K562 (cell line): ENCODE measurements around the gene NLGN2. TPM values are rescaled to one million over a fixed set of nuclear protein-coding genes. Genes with fewer than 3 reads are reported as not detected.

Experiments
- ATAC-seq: fragments of 200-7000 bp; cut with Tn5 transposase; 3 replicates; pipeline ENCODE4 v1.9.1; 2020; ENCODE audit warnings: moderate library complexity
- BruUV-seq: library from RNA; stranded (reverse); fragments of 400-500 nt; replicated peaks from 2 replicates; lab custom pipeline; 2021; lab: Mats Ljungman, UMichigan
- CTCF ChIA-PET: fragments of 300-600 bp; formaldehyde crosslinking; extraction: SDS; loops from one replicate; lab custom pipeline; 2021; ENCODE audit warnings: low intra/inter-chr PET ratio; lab: Yijun Ruan, JAX
- POLR2A ChIA-PET: fragments of 300-600, 350-650 bp; sonication (Branson Sonifier 250); formaldehyde crosslinking; extraction: SDS; loops from one replicate; lab custom pipeline; 2021; ENCODE audit warnings: antibody characterized with exemption, inconsistent platforms; lab: Yijun Ruan, JAX
- DNase-seq, 4 experiments: peaks; one replicate each; pipeline versions ENCODE4 v3.0.0 to v3.0.0-alpha.2; 2011 to 2018; ENCODE audit warnings: low spot score in 3 of 4, mixed read lengths in 3 of 4; ENCODE audit errors: extremely low read depth in 1 of 4
- FAIRE-seq: peaks from 2 replicates; lab custom pipeline; 2011; peaks lifted over from hg19 to GRCh38; lab: Jason Lieb, UNC
- H2AFZ ChIP-seq: 2 replicates; pipeline ENCODE4 v1.6.0; 2011; ENCODE audit warnings: low read depth, low read length, control low read depth, inconsistent platforms
- H3K27ac ChIP-seq: fragments of 200-600 bp; 3 replicates; pipeline ENCODE4 v1.8.0; 2011; ENCODE audit warnings: low read depth, mild to moderate bottlenecking, control low read depth, inconsistent platforms, low read length, moderate library complexity, mixed read lengths; ENCODE audit errors: extremely low read depth
- H3K27me3 ChIP-seq, 2 experiments: fragments of 300-600 bp in 1 of 2; 2 replicates in 1 of 2; 3 replicates in 1 of 2; pipeline versions ENCODE4 v1.6.0 to v1.8.0; 2011; ENCODE audit warnings: inconsistent platforms in 2 of 2, low read length in 2 of 2, mild to moderate bottlenecking in 1 of 2, mixed read lengths in 1 of 2, moderate library complexity in 1 of 2; ENCODE audit not compliant: control insufficient read depth in 2 of 2, insufficient read depth in 2 of 2
- H3K36me3 ChIP-seq: fragments of 300-600 bp; 3 replicates; pipeline ENCODE4 v1.8.0; 2011; ENCODE audit warnings: mild to moderate bottlenecking, low read length, inconsistent platforms; ENCODE audit not compliant: control insufficient read depth, insufficient read depth
- H3K4me1 ChIP-seq, 2 experiments: fragments of 200-600 bp in 1 of 2; replicated peaks in 1 of 2; 2 replicates in 1 of 2; 3 replicates in 1 of 2; pipeline versions ENCODE4 v1.5.1 to v1.8.0; 2011; ENCODE audit warnings: inconsistent platforms in 2 of 2, low read length in 2 of 2, mild to moderate bottlenecking in 1 of 2, mixed read lengths in 1 of 2, moderate library complexity in 1 of 2; ENCODE audit not compliant: control insufficient read depth in 2 of 2, insufficient read depth in 2 of 2
- H3K4me2 ChIP-seq: 2 replicates; pipeline ENCODE4 v1.6.1; 2011; ENCODE audit warnings: low read length, control low read depth, inconsistent platforms, mixed read lengths; ENCODE audit not compliant: insufficient read depth
- H3K4me3 ChIP-seq: fragments of 200-600 bp; sonication (generic), shearing (Covaris generic); 2 replicates; pipeline ENCODE4 v1.5.1; 2016; ENCODE audit warnings: control low read depth, inconsistent platforms
- H3K79me2 ChIP-seq: fragments of 200-600 bp; 3 replicates; pipeline ENCODE4 v1.8.0; 2011; ENCODE audit warnings: low read length, inconsistent platforms; ENCODE audit not compliant: control insufficient read depth, insufficient read depth
- H3K9ac ChIP-seq, 2 experiments: 2 replicates each; pipeline versions ENCODE4 v1.6.0 to v1.6.1; 2011; ENCODE audit warnings: low read depth in 2 of 2, low read length in 2 of 2, control low read depth in 1 of 2, inconsistent platforms in 1 of 2, mild to moderate bottlenecking in 1 of 2, mixed read lengths in 1 of 2; ENCODE audit not compliant: insufficient read depth in 1 of 2
- H3K9me1 ChIP-seq: one replicate; pipeline ENCODE4 v1.6.0; 2011; ENCODE audit warnings: inconsistent platforms, mild to moderate bottlenecking, low read length, moderate library complexity; ENCODE audit not compliant: control insufficient read depth, insufficient read depth
- H3K9me3 ChIP-seq: replicated peaks from 2 replicates; pipeline ENCODE4 v1.5.1; 2011; ENCODE audit warnings: low read depth, low read length, inconsistent platforms; ENCODE audit not compliant: control insufficient read depth, insufficient read depth
- H4K20me1 ChIP-seq: replicated peaks from 2 replicates; pipeline ENCODE4 v1.6.1; 2011; ENCODE audit warnings: low read length, inconsistent platforms, mixed read lengths; ENCODE audit not compliant: control insufficient read depth, insufficient read depth
- ARHGAP35 ChIP-seq: fragments of 450-650 bp; IDR thresholded peaks from 2 replicates; pipeline ENCODE4 v1.6.1; 2018; ENCODE audit not compliant: partially characterized antibody
- BCL6 ChIP-seq: fragments of 250-450 bp; sonication (Bioruptor Pico); IDR thresholded peaks from 2 replicates; pipeline ENCODE4 v1.4.0; 2020
- BRD4 ChIP-seq: fragments of 200-600 bp; sonication (generic); IDR thresholded peaks from 2 replicates; pipeline ENCODE4 v1.6.1; 2017; ENCODE audit warnings: inconsistent platforms
- FOXK2 ChIP-seq, 2 experiments: fragments of 450-650 bp; IDR thresholded peaks in 1 of 2; conservative IDR thresholded peaks in 1 of 2; 2 replicates each; pipeline ENCODE4 v1.6.1; 2016; ENCODE audit warnings: low read depth in 2 of 2, mild to moderate bottlenecking in 1 of 2
- FOXP1 ChIP-seq: sonication (generic); formaldehyde crosslinking; IDR thresholded peaks from 2 replicates; pipeline ENCODE4 v1.8.0; 2022; ENCODE audit warnings: mild to moderate bottlenecking, missing genetic modification reagents
- KLF6 ChIP-seq: fragments of 250-450 bp; sonication (Bioruptor Pico); IDR thresholded peaks from 2 replicates; pipeline ENCODE4 v1.4.0; 2020; ENCODE audit warnings: mild to moderate bottlenecking, moderate library complexity, borderline replicate concordance
- NCOA6 ChIP-seq: fragments of 450-650 bp; IDR thresholded peaks from 2 replicates; pipeline ENCODE4 v1.6.1; 2017; ENCODE audit warnings: mild to moderate bottlenecking
- NR2C2 ChIP-seq, 2 experiments: fragments of 200-800 bp in 1 of 2; sonication (Bioruptor generic) in 1 of 2; sonication (generic) in 1 of 2; formaldehyde crosslinking in 1 of 2; IDR thresholded peaks; 2 replicates each; pipeline versions ENCODE4 v1.6.1 to v1.8.0; 2016 to 2022; ENCODE audit warnings: mild to moderate bottlenecking in 1 of 2, missing compliant biosample characterization in 1 of 2, missing genetic modification characterization in 1 of 2, missing genetic modification reagents in 1 of 2
- NR2F6 ChIP-seq: fragments of 450-650 bp; formaldehyde crosslinking; IDR thresholded peaks from 2 replicates; pipeline ENCODE4 v1.4.0; 2020; ENCODE audit warnings: mild to moderate bottlenecking
- PHF21A ChIP-seq: fragments of 450-650 bp; IDR thresholded peaks from 2 replicates; pipeline ENCODE4 v1.6.1; 2017; ENCODE audit warnings: low read depth, borderline replicate concordance
- PHTF2 ChIP-seq: fragments of 250-450 bp; sonication (Bioruptor Pico); IDR thresholded peaks from 2 replicates; pipeline ENCODE4 v1.5.0; 2021; ENCODE audit warnings: mild to moderate bottlenecking
- SREBF2 ChIP-seq: sonication (generic); formaldehyde crosslinking; IDR thresholded peaks from 2 replicates; pipeline ENCODE4 v1.4.0; 2020; ENCODE audit warnings: mild to moderate bottlenecking, missing genetic modification reagents
- TAF15 ChIP-seq: fragments of 200-400 bp; formaldehyde crosslinking; IDR thresholded peaks from 2 replicates; pipeline ENCODE4 v1.6.1; 2017; ENCODE audit warnings: mild to moderate bottlenecking, low read depth, low read length, moderate library complexity
- ZKSCAN1 ChIP-seq: fragments of 150-350 bp; IDR thresholded peaks from 2 replicates; pipeline ENCODE4 v1.6.1; 2016; ENCODE audit warnings: low read depth, low read length
- ZNF583 ChIP-seq: fragments of 250-450 bp; sonication (Bioruptor Pico); IDR thresholded peaks from 2 replicates; pipeline ENCODE4 v1.4.0; 2020
- ZNF707 ChIP-seq: fragments of 250-450 bp; sonication (Bioruptor Pico); conservative IDR thresholded peaks from 2 replicates; pipeline ENCODE4 v1.8.0; 2022; ENCODE audit warnings: inconsistent platforms, mild to moderate bottlenecking, moderate library complexity
- ZSCAN29 ChIP-seq: fragments of 450-650 bp; IDR thresholded peaks from 2 replicates; pipeline ENCODE4 v1.6.1; 2017
- WGBS: fragments of 100-300 bp; shearing (Covaris generic); methylation state at CpG from one replicate; pipeline ENCODE4 v1.1.6; 2016; ENCODE audit warnings: low coverage, mixed read lengths; ENCODE audit not compliant: insufficient coverage; ENCODE audit errors: missing lambda C conversion rate; 5-methylcytosine and 5-hydroxymethylcytosine counted together
- in situ Hi-C: fragments of 300-500 bp; cut with MboI; formaldehyde crosslinking; loops from 4 replicates; pipeline ENCODE4 v1.15.0; 2018; ENCODE audit warnings: inconsistent platforms, mixed read lengths
- intact Hi-C: fragments of 100-400 bp; cut with micrococcal nuclease; formaldehyde crosslinking; loops from 2 replicates; pipeline ENCODE4 v1.14.2; 2022
- polyA plus RNA-seq, 8 experiments: library from polyadenylated mRNA; depleted of rRNA in 4 of 8; stranded (reverse) in 5 of 8; unstranded in 3 of 8; fragments of >200 nt; fragmentation: Nextera tagmentation in 2 of 8; fragmentation: Illumina TruSeq in 1 of 8; extraction: Ambion mirVana in 2 of 8; extraction: Trizol in 1 of 8; gene quantifications; 2 replicates each; pipeline versions ENCODE4 v1.2.1 to v1.2.3, GENCODE V29; 2011 to 2014; ENCODE audit warnings: inconsistent platforms in 1 of 8, missing spikeins in 1 of 8
- total RNA-seq, 7 experiments: library from RNA; depleted of rRNA in 6 of 7; stranded (reverse); fragments of >200 nt in 6 of 7; fragmentation: Illumina TruSeq in 2 of 7; extraction: Trizol in 2 of 7; gene quantifications; 2 replicates each; pipeline versions ENCODE4 v1.2.1 to v1.2.3, GENCODE V29; 2011 to 2021; ENCODE audit warnings: low replicate concordance in 1 of 7
- TF ChIP-seq, protein P1 (sequence below): sonication (generic); formaldehyde crosslinking; IDR thresholded peaks from 2 replicates; pipeline ENCODE4 v1.4.0; 2020; ENCODE audit warnings: mild to moderate bottlenecking, missing genetic modification reagents

NLGN2 gene
- total and polyA plus RNA-seq, 9 of the 15 experiments (the other 6 are each of a cell fraction or from before 2014, with no cell fraction given), result 0.11 to 7.8 (median 0.77) TPM

DNA sequence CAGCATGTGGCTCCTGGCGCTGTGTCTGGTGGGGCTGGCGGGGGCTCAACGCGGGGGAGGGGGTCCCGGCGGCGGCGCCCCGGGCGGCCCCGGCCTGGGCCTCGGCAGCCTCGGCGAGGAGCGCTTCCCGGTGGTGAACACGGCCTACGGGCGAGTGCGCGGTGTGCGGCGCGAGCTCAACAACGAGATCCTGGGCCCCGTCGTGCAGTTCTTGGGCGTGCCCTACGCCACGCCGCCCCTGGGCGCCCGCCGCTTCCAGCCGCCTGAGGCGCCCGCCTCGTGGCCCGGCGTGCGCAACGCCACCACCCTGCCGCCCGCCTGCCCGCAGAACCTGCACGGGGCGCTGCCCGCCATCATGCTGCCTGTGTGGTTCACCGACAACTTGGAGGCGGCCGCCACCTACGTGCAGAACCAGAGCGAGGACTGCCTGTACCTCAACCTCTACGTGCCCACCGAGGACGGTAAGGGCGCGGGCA, 645 bp downstream of the NLGN2 start (continued):
- TF ChIP-seq, protein P1, sequence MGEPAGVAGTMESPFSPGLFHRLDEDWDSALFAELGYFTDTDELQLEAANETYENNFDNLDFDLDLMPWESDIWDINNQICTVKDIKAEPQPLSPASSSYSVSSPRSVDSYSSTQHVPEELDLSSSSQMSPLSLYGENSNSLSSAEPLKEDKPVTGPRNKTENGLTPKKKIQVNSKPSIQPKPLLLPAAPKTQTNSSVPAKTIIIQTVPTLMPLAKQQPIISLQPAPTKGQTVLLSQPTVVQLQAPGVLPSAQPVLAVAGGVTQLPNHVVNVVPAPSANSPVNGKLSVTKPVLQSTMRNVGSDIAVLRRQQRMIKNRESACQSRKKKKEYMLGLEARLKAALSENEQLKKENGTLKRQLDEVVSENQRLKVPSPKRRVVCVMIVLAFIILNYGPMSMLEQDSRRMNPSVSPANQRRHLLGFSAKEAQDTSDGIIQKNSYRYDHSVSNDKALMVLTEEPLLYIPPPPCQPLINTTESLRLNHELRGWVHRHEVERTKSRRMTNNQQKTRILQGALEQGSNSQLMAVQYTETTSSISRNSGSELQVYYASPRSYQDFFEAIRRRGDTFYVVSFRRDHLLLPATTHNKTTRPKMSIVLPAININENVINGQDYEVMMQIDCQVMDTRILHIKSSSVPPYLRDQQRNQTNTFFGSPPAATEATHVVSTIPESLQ (CRISPR knock-in tag), result no peak

DNA sequence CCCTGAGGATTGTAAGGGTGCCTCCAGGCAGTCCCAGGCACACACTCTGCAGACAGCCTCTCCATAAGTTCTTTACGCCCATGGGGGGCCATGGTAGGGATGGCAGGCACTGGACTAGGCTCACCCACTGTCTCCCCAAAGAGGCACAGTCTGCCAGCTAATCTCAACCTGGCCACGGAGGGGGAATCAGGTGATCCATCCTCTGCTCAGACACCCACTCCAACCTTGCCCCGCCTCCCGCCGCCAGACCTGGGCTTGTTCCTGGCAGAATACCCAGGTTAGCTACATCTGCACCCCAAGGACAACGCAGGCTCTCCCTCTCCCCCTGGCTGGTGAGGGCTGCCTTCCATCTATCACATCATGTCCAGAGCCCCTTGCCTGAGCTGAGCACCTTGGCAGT, 1.2 kb downstream of the NLGN2 start:
- BruUV-seq, result no TSS peak
- no peak for FAIRE-seq

More for the DNA sequence above, 1.2 kb downstream of the NLGN2 start:
- Histone ChIP-seq H3K4me1 (peaks cover 4 to 22% of the 10 kb centered on the region in 2 experiments; a peak in 3 of 5 replicates), H3K4me2 (no peak overlapping the region), H3K79me2 (no peaks in the 10 kb centered on the region), H4K20me1 (no peaks in the 10 kb centered on the region), H3K27me3 (no peaks in the 10 kb centered on the region), H3K36me3 (0 out of 3 replicates have a peak, but pooled peaks cover 3% of the 10 kb centered on the region), H2AFZ (no peak overlapping the region), H3K9me1 (no peaks in the 10 kb centered on the region), H3K9me3 (no peaks in the 10 kb centered on the region), H3K9ac (no peak overlapping the region), H3K4me3 (no peak overlapping the region), H3K27ac (no peak overlapping the region)
- 75% methylated on average over 4 of the region's 6 CpGs for WGBS
- TF ChIP-seq BCL6 (no peak), KLF6 (CRISPR knock-in tag) (no peak), TAF15 (no peak), BRD4 (no peak), ZKSCAN1 (no peak), NR2F6 (CRISPR knock-in tag) (no peak), PHTF2 (no peak), NCOA6 (no peak), PHF21A (no peak), FOXK2 (conservative IDR thresholded peaks at IDR 0.05 in 1 of 2, IDR thresholded peaks at IDR 0.05 in 1 of 2; ENCODE audit: low read depth in 2 of 2) (no peak), SREBF2 (CRISPR knock-in tag) (no peak), NR2C2 (CRISPR knock-in tag; IDR thresholded peaks at IDR 0.05) (no peak), NR2C2 (tag; IDR thresholded peaks at IDR 0.05) (no peak), ZNF583 (CRISPR knock-in tag) (no peak), ARHGAP35 (no peak), ZSCAN29 (no peak), FOXP1 (CRISPR knock-in tag) (no peak), ZNF707 (CRISPR knock-in tag) (no peak)
- ChIA-PET CTCF (no interaction called here), POLR2A (no interaction called here)
- intact Hi-C loops, result no loop called here
- no peak for DNase-seq
- ATAC-seq, result no peak
- in situ Hi-C loops, result no loop called here
